H1 (cell line): ENCODE results near the gene MXD1. TPM values are rescaled to one million over a fixed set of nuclear protein-coding genes. Genes with fewer than 3 reads are reported as not detected.

Source experiments
- BCL11A ChIP-seq, 2 experiments: IDR thresholded peaks; one replicate each; pipeline ENCODE4 v1.6.1; 2011; ENCODE audit warnings: low read depth in 2 of 2, low read length in 2 of 2, mild to moderate bottlenecking in 2 of 2
- polyA plus RNA-seq, 7 experiments: library from polyadenylated mRNA; depleted of rRNA in 3 of 7; stranded (reverse) in 5 of 7; unstranded in 2 of 7; fragments of >200 nt in 5 of 7; fragments of 200-250 nt in 2 of 7; gene quantifications; 1 replicate in 5 of 7; 2 replicates in 1 of 7; 4 replicates in 1 of 7; pipeline versions ENCODE4 v1.2.1 to v1.2.3, GENCODE V29; 2011 to 2013; ENCODE audit warnings: missing spikeins in 2 of 7, mixed read lengths in 2 of 7
- total RNA-seq: library from RNA; stranded (reverse); fragmentation: NEBNext Ultra II Directional; extraction: Animal tissue kit (Norgen Biotek cat#: 25700); gene quantifications from 2 replicates; pipeline ENCODE4 v1.2.1, GENCODE V29; 2021

The MXD1 gene
- total and polyA plus RNA-seq, 2 of the 8 experiments (the other 6 are each of a cell fraction or from before 2014, with no cell fraction given), result 1.6 to 2.6 TPM

GRCh38 chr2:69918401-69918800, 3.5 kb downstream of the MXD1 start (continued):
- no peak for TF ChIP-seq BCL11A (IDR thresholded peaks at IDR 0.05; ENCODE audit: low read depth in 2 of 2, low read length in 2 of 2)
